GM18870 (cell line): ENCODE data around the gene LIAS.

ENCODE experiments used
- ATAC-seq: cut with Tn5 transposase; IDR thresholded peaks from one replicate; pipeline ENCODE4 v1.9.1; 2021; ENCODE audit warnings: moderate library complexity; ENCODE audit not compliant: unreplicated experiment

The LIAS gene

GRCh38 chr4:39527296-39528060 lies 68.6 kb downstream of the LIAS start, which contains the start of gene UGDH:
TSS of gene UGDH (minus strand) at chr4:39527439. CDS start at chr4:39521512, 5,927 bp downstream.
- ATAC-seq = peak; percentile 80

- ATAC-seq = no peak
These were observed 69.2 kb downstream of the LIAS start for GRCh38 chr4:39528061-39528465.
